Measurements from ENCODE around the gene KCNB1. TPM values are rescaled to one million over a fixed set of nuclear protein-coding genes. Genes with fewer than 3 reads are reported as not detected.

Gene KCNB1
- total RNA-seq, 1 donor from 2014 or later = not detected

DNA sequence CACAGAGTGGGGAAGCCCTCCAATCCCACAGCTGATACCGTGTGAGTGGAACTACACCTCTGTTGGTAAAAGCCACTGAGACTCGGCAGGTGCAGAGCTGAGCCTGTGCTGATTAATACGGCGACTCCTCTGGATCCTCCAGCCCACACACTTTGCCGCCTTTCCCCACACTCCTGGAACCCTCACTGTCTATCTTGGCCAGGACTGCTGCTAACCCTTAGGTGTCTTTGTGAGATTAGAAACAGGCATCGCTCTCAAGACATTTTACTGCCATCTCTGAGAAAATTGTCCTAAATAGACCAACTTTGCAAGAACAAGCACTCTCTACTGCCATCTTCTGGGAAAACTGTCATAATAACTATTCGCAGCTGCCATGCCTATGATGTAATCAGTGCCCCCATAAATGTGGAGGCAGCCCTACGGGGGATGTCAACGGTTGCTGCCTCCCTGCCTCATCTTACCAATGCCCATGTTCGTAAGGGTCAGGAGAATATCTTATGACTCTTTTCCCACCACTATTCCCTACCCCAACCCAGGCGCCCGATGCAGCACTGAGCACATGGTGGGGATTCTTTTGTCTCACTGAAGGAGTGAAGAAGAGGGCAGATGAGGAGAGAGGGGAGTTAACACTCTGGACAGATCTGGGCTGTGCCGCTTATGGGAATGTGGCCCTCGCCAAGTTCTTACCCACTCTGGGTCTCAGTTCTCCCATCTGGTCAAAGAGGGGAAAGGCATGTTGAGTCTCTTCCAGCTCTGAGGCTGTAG is 26.1 kb upstream of the KCNB1 start:
- H3K27me3 ChIP-seq (ENCODE audit: control insufficient read depth, insufficient read depth, low read length) = no peaks in the 10 kb centered on the region
- H3K36me3 ChIP-seq (ENCODE audit: control insufficient read depth, insufficient read depth, low read length) = no peaks in the 10 kb centered on the region
- no peak for FAIRE-seq
- TF ChIP-seq, protein P1, sequence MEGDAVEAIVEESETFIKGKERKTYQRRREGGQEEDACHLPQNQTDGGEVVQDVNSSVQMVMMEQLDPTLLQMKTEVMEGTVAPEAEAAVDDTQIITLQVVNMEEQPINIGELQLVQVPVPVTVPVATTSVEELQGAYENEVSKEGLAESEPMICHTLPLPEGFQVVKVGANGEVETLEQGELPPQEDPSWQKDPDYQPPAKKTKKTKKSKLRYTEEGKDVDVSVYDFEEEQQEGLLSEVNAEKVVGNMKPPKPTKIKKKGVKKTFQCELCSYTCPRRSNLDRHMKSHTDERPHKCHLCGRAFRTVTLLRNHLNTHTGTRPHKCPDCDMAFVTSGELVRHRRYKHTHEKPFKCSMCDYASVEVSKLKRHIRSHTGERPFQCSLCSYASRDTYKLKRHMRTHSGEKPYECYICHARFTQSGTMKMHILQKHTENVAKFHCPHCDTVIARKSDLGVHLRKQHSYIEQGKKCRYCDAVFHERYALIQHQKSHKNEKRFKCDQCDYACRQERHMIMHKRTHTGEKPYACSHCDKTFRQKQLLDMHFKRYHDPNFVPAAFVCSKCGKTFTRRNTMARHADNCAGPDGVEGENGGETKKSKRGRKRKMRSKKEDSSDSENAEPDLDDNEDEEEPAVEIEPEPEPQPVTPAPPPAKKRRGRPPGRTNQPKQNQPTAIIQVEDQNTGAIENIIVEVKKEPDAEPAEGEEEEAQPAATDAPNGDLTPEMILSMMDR (IDR thresholded peaks at IDR 0.05; ENCODE audit: insufficient read depth, low read length, severe bottlenecking) = peak; percentile 41
- H3K4me3 ChIP-seq (ENCODE audit: low read depth, low read length) = no peak overlapping the region
- peak; percentile 31 for DNase-seq (ENCODE audit: low read depth)

DNA sequence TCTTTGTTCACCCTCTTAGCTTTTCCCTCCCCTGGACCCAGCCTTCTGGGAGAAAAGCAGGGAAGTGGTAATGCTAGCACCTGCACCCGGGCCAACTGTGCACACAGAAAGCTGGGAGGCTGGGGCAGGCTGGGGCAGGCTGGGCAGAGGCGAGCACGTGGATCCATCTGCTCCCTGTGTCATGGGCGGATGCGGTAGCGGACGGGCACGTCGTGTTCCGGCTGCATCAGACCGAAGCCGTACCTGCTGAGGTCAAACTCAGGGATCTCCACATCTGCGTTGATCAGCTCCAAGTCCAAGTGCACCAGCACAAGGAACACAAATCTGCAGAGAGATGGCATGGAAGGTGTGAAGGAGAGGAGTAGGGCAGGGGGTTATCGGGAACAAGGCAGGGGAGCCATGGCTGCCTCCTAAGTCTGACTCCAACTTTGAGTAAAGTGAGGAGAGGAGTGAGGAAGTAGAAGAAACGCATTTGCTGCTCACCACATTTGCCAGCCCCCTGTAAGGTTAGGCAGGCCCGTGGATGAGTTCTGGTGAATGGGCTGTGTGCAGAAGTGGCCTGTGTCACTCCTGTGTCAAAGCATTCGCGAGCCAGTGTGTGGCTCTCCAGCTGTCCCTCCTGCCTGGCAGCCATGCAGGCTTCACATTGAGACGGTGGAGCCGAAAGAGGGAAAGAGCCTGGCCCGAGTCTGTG is 25.4 kb upstream of the KCNB1 start:
- no peak for FAIRE-seq

GRCh38 chr20:49505518-49505917 is 23.1 kb upstream of the KCNB1 start:
- Histone ChIP-seq H3K27me3 (ENCODE audit: control insufficient read depth, insufficient read depth, low read length) (no peaks in the 10 kb centered on the region), H3K4me3 (ENCODE audit: low read depth, low read length) (no peak overlapping the region), H3K36me3 (ENCODE audit: control insufficient read depth, insufficient read depth, low read length) (no peaks in the 10 kb centered on the region)
- TF ChIP-seq, protein P1 (IDR thresholded peaks at IDR 0.05; ENCODE audit: insufficient read depth, low read length, severe bottlenecking) = no peak
- FAIRE-seq (no peak), DNase-seq (ENCODE audit: low read depth) (no peak)

More for the DNA sequence above, 25.4 kb upstream of the KCNB1 start:
- no peaks in the 10 kb centered on the region for H3K36me3 ChIP-seq (ENCODE audit: control insufficient read depth, insufficient read depth, low read length)
- TF ChIP-seq, protein P1 (IDR thresholded peaks at IDR 0.05; ENCODE audit: insufficient read depth, low read length, severe bottlenecking) = no peak
- no peak for DNase-seq (ENCODE audit: low read depth)
- no peak overlapping the region for H3K4me3 ChIP-seq (ENCODE audit: low read depth, low read length)
- no peaks in the 10 kb centered on the region for H3K27me3 ChIP-seq (ENCODE audit: control insufficient read depth, insufficient read depth, low read length)

DNA sequence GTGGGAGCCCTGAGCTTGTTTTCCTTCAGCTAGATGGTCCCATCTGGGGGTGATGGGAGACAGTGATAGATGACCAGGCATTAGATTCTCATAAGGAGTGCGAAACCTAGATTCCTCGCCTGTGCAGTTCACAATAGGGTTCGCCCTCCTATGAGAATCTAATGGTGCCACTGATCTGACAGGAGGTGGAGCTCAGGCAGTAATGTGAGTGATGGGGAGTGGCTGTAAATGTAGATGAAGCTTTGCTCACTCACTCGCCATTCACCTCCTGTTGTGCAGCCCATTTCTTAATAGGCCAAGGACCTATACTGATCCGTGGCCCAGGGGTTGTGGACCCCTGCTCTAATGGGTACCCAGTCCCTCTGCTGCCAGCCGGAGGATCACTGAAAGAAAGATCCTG is 20.7 kb upstream of the KCNB1 start:
- Histone ChIP-seq H3K27me3 (ENCODE audit: control insufficient read depth, insufficient read depth, low read length) (no peaks in the 10 kb centered on the region), H3K36me3 (ENCODE audit: control insufficient read depth, insufficient read depth, low read length) (no peaks in the 10 kb centered on the region), H3K4me3 (ENCODE audit: low read depth, low read length) (no peak overlapping the region)
- DNase-seq (ENCODE audit: low read depth) = no peak
- TF ChIP-seq, protein P1 (IDR thresholded peaks at IDR 0.05; ENCODE audit: insufficient read depth, low read length, severe bottlenecking) = no peak
- no peak for FAIRE-seq

GRCh38 chr20:49501917-49502316 is 19.4 kb upstream of the KCNB1 start:
- FAIRE-seq (no peak), DNase-seq (ENCODE audit: low read depth) (peak; percentile 25)
- Histone ChIP-seq H3K27me3 (ENCODE audit: control insufficient read depth, insufficient read depth, low read length) (no peaks in the 10 kb centered on the region), H3K4me3 (ENCODE audit: low read depth, low read length) (no peak overlapping the region), H3K36me3 (ENCODE audit: control insufficient read depth, insufficient read depth, low read length) (no peaks in the 10 kb centered on the region)
- TF ChIP-seq, protein P1 (IDR thresholded peaks at IDR 0.05; ENCODE audit: insufficient read depth, low read length, severe bottlenecking) = no peak

Data from bronchial epithelial cell (primary cell).